Trophoblast cell (in vitro differentiated cells and primary cell): ENCODE measurements around the gene ENAH.

Experiments
- DNase-seq, 2 donors: peaks; one replicate each; pipeline ENCODE4 v3.0.0-alpha.2; 2016
- H2AFZ ChIP-seq: 2 replicates; pipeline ENCODE4 v1.6.1; 2013; ENCODE audit warnings: low read length, moderate library complexity, mild to moderate bottlenecking; ENCODE audit not compliant: insufficient read depth, poor library complexity
- H2AK5ac ChIP-seq: 2 replicates; pipeline ENCODE4 v1.6.1; 2013; ENCODE audit warnings: mild to moderate bottlenecking, low read length
- H2BK120ac ChIP-seq: 2 replicates; pipeline ENCODE4 v1.6.1; 2013; ENCODE audit warnings: low read length, mild to moderate bottlenecking, moderate library complexity; ENCODE audit not compliant: insufficient read depth, poor library complexity
- H2BK12ac ChIP-seq: 2 replicates; pipeline ENCODE4 v1.6.1; 2013; ENCODE audit warnings: mild to moderate bottlenecking, low read length, moderate library complexity
- H2BK5ac ChIP-seq: 2 replicates; pipeline ENCODE4 v1.6.1; 2013; ENCODE audit warnings: low read length, low read depth, moderate library complexity, mild to moderate bottlenecking; ENCODE audit not compliant: poor library complexity
- H3K14ac ChIP-seq: 2 replicates; pipeline ENCODE4 v1.6.1; 2013; ENCODE audit warnings: mild to moderate bottlenecking, low read length
- H3K18ac ChIP-seq: 2 replicates; pipeline ENCODE4 v1.6.1; 2013; ENCODE audit warnings: mild to moderate bottlenecking, low read length
- H3K23ac ChIP-seq: 2 replicates; pipeline ENCODE4 v1.6.1; 2013; ENCODE audit warnings: low read length
- H3K27ac ChIP-seq: 2 replicates; pipeline ENCODE4 v1.5.1; 2013; ENCODE audit warnings: low read depth, mild to moderate bottlenecking, inconsistent platforms, low read length, moderate library complexity
- H3K27me3 ChIP-seq: 2 replicates; pipeline ENCODE4 v1.6.1; 2013; ENCODE audit warnings: inconsistent platforms, mild to moderate bottlenecking, low read length, moderate library complexity; ENCODE audit not compliant: insufficient read depth
- H3K36me3 ChIP-seq, 2 experiments: 1 replicate in 1 of 2; 2 replicates in 1 of 2; pipeline ENCODE4 v1.6.1; 2013; ENCODE audit warnings: low read length in 2 of 2, mild to moderate bottlenecking in 2 of 2, moderate library complexity in 1 of 2; ENCODE audit not compliant: insufficient read depth in 2 of 2, control insufficient read depth in 1 of 2
- H3K4ac ChIP-seq: 2 replicates; pipeline ENCODE4 v1.6.1; 2013; ENCODE audit warnings: low read depth, mild to moderate bottlenecking, low read length, moderate library complexity
- H3K4me1 ChIP-seq, 2 experiments: 1 replicate in 1 of 2; 2 replicates in 1 of 2; pipeline ENCODE4 v1.6.1; 2013; ENCODE audit warnings: low read length in 2 of 2, mild to moderate bottlenecking in 2 of 2, moderate library complexity in 1 of 2; ENCODE audit not compliant: insufficient read depth in 2 of 2, control insufficient read depth in 1 of 2
- H3K4me2 ChIP-seq: 2 replicates; pipeline ENCODE4 v1.6.1; 2013; ENCODE audit warnings: inconsistent platforms, mild to moderate bottlenecking, low read length, moderate library complexity
- H3K4me3 ChIP-seq: 2 replicates; pipeline ENCODE4 v1.5.1; 2013; ENCODE audit warnings: mild to moderate bottlenecking, low read depth, low read length, inconsistent platforms
- H3K79me1 ChIP-seq: one replicate; pipeline ENCODE4 v1.6.1; 2013; ENCODE audit warnings: low read length
- H3K79me2 ChIP-seq: 2 replicates; pipeline ENCODE4 v1.6.1; 2013; ENCODE audit warnings: low read length, mild to moderate bottlenecking; ENCODE audit not compliant: control insufficient read depth, insufficient read depth, poor library complexity
- H3K9ac ChIP-seq: 2 replicates; pipeline ENCODE4 v1.6.1; 2013; ENCODE audit warnings: mild to moderate bottlenecking, low read length
- H3K9me3 ChIP-seq: 2 replicates; pipeline ENCODE4 v1.6.1; 2013; ENCODE audit warnings: low read depth, mild to moderate bottlenecking, control low read depth, inconsistent platforms, low read length; ENCODE audit not compliant: insufficient read depth
- H4K12ac ChIP-seq: 2 replicates; pipeline ENCODE4 v1.6.1; 2013; ENCODE audit warnings: low read depth, mild to moderate bottlenecking, low read length, moderate library complexity
- H4K8ac ChIP-seq: 2 replicates; pipeline ENCODE4 v1.6.1; 2013; ENCODE audit warnings: low read depth, mild to moderate bottlenecking, low read length, moderate library complexity
- H4K91ac ChIP-seq: one replicate; pipeline ENCODE4 v1.6.1; 2013; ENCODE audit warnings: low read depth, mild to moderate bottlenecking, low read length, moderate library complexity
- WGBS: extraction: QIAGEN DNeasy Blood & Tissue Kit; methylation state at CpG from one replicate; pipeline ENCODE4 v1.1.7; 2013; ENCODE audit warnings: missing lambda C conversion rate; ENCODE audit not compliant: insufficient read length, insufficient coverage; ENCODE audit errors: extremely low coverage; 5-methylcytosine and 5-hydroxymethylcytosine counted together

ENAH gene

DNA sequence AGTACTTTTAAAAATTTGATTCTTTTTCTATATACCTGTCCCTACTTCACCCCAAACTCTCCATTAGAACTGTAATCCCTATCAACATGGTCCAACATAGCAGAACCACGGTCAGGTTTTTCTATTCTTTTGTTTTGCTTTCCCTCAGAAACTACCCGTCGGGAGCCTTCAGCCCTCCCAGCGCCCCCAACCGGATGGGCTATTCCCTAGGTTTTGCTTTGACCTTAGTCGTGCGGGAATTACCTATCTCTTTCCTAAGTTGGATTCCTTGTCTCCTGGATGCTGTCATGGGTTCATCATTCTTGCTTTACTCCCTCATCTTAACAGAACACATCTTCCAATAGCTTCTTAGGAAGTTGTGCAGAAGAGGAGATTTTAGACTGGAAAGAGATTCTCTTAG lies 127.5 kb downstream of the ENAH start:
- Histone ChIP-seq H2BK5ac (no peak overlapping the region), H3K14ac (no peak overlapping the region), H3K79me2 (no peaks in the 10 kb centered on the region), H3K9me3 (no peaks in the 10 kb centered on the region), H4K8ac (no peak overlapping the region), H2BK120ac (no peak overlapping the region), H3K4ac (no peak overlapping the region), H2BK12ac (no peak overlapping the region), H3K79me1 (peaks cover 2% of the 10 kb centered on the region), H3K4me3 (no peak overlapping the region), H3K27me3 (no peaks in the 10 kb centered on the region), H3K4me1 (peaks cover 0 to 1% of the 10 kb centered on the region in 2 experiments), H3K27ac (no peak overlapping the region), H4K91ac (no peak overlapping the region), H3K9ac (no peak overlapping the region), H3K23ac (no peak overlapping the region), H3K4me2 (no peak overlapping the region), H2AK5ac (no peak overlapping the region), H4K12ac (no peak overlapping the region), H2AFZ (no peak overlapping the region), H3K36me3 (peaks cover 0 to 3% of the 10 kb centered on the region in 2 experiments), H3K18ac (no peak overlapping the region)
- DNase-seq = no peak
- no CpG with 5 or more reads among the region's 7 CpGs for WGBS

DNA sequence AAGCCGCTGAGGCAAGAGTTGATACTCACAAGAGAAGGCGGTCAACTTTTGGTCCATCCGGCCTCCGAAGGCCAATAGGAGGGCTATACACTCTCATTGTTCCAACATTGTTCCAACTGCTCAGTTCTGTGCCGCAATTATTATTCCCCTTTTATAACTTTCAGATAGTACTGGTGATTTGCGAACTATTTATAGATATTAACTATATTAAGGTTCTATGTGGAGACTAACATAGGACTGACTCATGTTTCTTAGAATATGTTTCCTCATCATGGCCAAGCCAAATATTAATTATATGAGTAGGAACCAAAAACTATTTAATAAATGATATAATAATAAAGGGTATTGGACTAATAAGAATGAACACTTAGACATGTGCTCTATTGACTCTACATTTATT lies 128.4 kb downstream of the ENAH start:
- Histone ChIP-seq H3K14ac (no peak overlapping the region), H3K4me2 (no peak overlapping the region), H3K79me1 (peaks cover 2% of the 10 kb centered on the region), H3K9ac (no peak overlapping the region), H3K4me1 (peaks cover 0 to 1% of the 10 kb centered on the region in 2 experiments), H2AK5ac (no peak overlapping the region), H3K23ac (no peak overlapping the region), H3K4me3 (no peak overlapping the region), H3K79me2 (no peaks in the 10 kb centered on the region), H4K8ac (no peak overlapping the region), H3K9me3 (no peaks in the 10 kb centered on the region), H4K91ac (no peak overlapping the region), H4K12ac (no peak overlapping the region), H3K27ac (no peak overlapping the region), H3K18ac (no peak overlapping the region), H3K27me3 (no peaks in the 10 kb centered on the region), H2AFZ (no peak overlapping the region), H3K4ac (no peak overlapping the region), H2BK120ac (no peak overlapping the region), H2BK5ac (no peak overlapping the region), H2BK12ac (no peak overlapping the region), H3K36me3 (peaks cover 0 to under 1% of the 10 kb centered on the region in 2 experiments)
- no peak for DNase-seq
- WGBS = no CpG with 5 or more reads among the region's 6 CpGs

DNA sequence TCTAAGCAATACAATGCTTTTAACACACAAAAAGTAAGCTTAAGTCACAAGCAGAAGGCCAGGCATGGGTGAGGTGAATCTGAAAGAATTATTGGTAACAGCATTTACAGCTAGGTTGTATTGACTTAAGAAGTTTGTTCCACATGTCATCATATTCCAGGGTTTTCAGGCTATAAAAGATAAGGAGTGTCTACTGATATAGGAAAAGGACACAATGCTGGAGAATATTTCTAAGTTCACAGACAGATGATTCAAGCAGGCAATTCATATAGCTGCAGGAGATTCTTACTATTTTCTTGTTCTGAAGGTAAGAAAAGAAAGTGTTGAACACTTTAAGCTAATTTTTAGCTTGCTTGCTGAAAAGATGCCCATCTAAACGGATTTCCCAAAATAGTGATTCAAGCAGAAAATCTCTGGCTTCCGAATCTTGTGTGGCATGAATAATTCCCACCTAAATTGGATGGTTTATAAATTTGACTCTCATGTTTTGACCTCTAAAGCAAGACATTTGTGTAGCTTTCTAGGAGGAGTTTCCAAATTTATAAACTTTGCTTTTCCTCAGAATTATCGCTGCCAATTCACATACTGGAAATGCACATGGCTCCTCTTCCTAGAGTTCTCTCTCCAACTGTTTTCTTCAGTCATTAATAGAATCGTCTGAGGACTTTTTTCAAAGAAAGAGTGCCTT lies 129.5 kb downstream of the ENAH start:
- H2BK12ac ChIP-seq = no peak overlapping the region
- H4K91ac ChIP-seq = no peak overlapping the region
- H2AFZ ChIP-seq = no peak overlapping the region
- peaks cover 2% of the 10 kb centered on the region for H3K79me1 ChIP-seq
- H3K23ac ChIP-seq = no peak overlapping the region
- no peak overlapping the region for H4K12ac ChIP-seq
- peaks cover 0 to 1% of the 10 kb centered on the region in 2 experiments for H3K4me1 ChIP-seq
- H2AK5ac ChIP-seq = no peak overlapping the region
- H3K79me2 ChIP-seq = no peaks in the 10 kb centered on the region
- no peaks in the 10 kb centered on the region for H3K27me3 ChIP-seq
- H3K4ac ChIP-seq = no peak overlapping the region
- H3K9me3 ChIP-seq = no peaks in the 10 kb centered on the region
- H3K4me2 ChIP-seq = no peak overlapping the region
- H2BK5ac ChIP-seq = no peak overlapping the region
- H2BK120ac ChIP-seq = no peak overlapping the region
- H3K36me3 ChIP-seq = no peaks in the 10 kb centered on the region
- H3K14ac ChIP-seq = no peak overlapping the region
- H3K18ac ChIP-seq = no peak overlapping the region
- no peak overlapping the region for H3K27ac ChIP-seq
- WGBS = no CpG with 5 or more reads among the region's 4 CpGs
- no peak for DNase-seq
- H3K4me3 ChIP-seq = no peak overlapping the region
- H4K8ac ChIP-seq = no peak overlapping the region
- no peak overlapping the region for H3K9ac ChIP-seq

DNA sequence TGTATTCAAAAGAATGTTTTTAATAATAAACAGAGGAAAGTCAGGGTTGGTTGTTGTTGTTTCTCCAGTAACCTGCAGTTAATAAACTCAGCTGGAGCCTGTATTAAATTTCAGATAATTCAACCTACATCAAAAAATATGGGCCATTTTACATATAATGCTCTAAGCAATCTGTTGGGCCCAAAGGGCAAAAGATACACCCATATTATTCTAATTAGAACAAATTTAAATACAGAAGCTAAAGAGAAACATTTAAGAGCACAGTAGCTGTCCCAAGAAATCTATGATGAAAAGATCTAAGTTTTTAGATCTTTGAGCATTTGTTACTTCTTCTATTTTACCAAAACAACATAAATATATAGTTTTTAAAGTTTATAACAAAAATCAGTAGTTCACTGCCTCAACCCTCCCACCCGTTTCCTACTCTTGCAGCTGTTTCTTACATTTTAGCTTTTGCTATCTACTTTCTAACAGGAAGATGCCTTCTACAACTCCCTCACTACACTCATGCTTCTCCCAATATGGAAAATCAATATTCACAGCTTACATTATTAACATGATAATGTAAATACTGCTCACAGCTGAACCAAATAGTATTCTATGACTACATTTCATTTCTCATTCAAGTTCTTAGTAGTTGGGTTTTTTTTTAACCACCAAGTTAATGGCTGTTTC lies 130.2 kb downstream of the ENAH start:
- Histone ChIP-seq H3K9me3 (no peaks in the 10 kb centered on the region), H2AFZ (no peak overlapping the region), H2BK12ac (no peak overlapping the region), H3K4me1 (peaks cover 0 to 1% of the 10 kb centered on the region in 2 experiments), H3K18ac (no peak overlapping the region), H3K27ac (no peak overlapping the region), H2BK5ac (no peak overlapping the region), H3K9ac (no peak overlapping the region), H3K36me3 (peaks cover under 1% of the 10 kb centered on the region in 2 experiments), H3K4me2 (no peak overlapping the region), H4K8ac (no peak overlapping the region), H4K12ac (no peak overlapping the region), H3K79me1 (peaks cover 2% of the 10 kb centered on the region), H2BK120ac (no peak overlapping the region), H4K91ac (no peak overlapping the region), H3K23ac (no peak overlapping the region), H2AK5ac (no peak overlapping the region), H3K4ac (no peak overlapping the region), H3K14ac (no peak overlapping the region), H3K27me3 (no peaks in the 10 kb centered on the region), H3K4me3 (no peak overlapping the region), H3K79me2 (no peaks in the 10 kb centered on the region)
- no peak for DNase-seq
- WGBS = no CpG with 5 or more reads among the region's 1 CpG
